HG03095 (cell line): Measurements from ENCODE around the gene PC.
A peak's percentile ranks its signal among the peaks of the same experiment; 100 is the strongest.

Source experiments
- ATAC-seq: cut with Tn5 transposase; IDR thresholded peaks from one replicate; pipeline ENCODE4 v1.9.1; 2021; ENCODE audit warnings: moderate library complexity; ENCODE audit not compliant: unreplicated experiment

PC gene

DNA sequence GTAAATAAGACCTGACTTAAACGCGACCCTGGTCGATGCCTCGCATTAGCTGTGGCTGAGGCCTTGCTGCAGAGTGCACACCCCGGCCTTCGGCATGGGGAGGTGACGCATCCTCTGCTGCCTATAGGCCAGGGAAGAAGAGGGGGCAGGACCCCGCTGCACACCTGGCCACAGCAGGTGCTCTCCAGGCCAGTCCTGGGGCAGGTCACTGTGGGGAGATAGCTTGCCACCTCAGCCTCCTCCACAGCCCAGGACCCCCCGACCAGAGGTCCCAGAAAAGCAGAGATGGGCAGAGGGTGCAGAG lies 88.7 kb downstream of the PC start:
- no peak for ATAC-seq

DNA sequence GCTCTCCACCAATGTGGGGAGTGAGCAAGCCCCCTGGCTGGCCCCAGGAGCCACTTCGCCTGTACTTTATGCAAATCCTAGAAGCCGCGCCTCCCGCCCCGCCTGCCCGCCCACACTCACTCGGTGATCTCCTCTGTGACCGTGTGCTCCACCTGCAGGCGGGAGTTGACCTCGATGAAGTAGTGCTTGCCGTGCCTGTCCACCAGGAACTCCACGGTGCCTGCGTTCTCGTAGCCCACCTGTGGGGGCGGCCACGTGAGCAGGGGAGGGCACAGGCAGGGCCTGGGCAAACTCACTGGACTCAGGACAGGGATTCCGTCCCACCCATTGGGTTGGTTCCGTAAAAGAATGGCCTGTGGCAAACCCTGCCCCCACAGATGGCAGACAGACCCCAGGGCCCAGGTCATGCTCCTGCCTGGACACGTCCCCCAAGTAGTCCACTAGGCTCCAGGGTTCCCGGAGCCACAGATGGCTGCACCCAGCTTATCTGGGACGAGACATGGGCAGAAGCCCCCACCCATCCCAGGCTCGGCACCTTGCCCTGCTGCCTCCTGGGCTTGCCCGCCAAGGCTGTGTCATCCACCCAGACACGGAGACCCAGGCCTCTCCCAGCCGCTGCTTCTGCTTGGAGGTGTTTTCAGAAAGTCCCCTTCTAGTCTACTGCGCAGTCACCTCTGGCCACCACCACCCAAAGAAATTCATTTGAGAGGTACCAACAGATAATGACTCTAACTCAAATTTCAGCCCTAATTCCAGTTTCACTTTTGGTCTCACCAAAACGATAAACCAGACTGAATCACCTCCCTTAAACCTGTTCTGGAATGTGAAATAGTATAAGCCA lies 89.2 kb downstream of the PC start:
- ATAC-seq: peak; percentile 86

DNA sequence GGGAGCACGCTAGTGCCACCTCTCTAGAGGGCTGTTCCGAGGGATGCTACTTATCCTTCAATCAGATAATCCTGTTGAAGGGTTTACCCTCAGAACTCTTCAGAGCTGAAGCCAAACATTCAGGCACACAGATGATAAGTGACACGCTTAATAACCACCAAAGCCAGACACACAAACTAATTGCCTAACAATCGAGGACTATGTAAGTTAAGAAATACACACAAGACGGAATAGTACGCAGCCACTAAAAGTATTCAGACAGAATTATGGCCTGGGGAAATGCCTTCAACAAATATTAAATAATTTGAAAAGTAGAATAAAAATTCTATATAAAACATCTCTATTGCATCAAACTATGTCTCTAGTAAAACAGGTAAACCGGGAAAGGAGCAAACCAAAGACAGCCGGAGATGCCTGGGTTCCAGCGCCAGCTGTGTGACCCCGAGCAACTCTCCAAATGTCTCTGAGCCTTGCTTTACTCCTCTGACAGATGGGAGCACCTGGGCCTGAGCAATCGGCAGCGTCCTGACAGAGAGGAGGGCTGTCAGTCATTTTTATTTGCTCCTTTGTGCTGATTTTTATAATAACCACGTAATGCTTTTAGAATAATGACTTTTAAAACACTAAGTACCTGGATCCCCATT lies 90.0 kb downstream of the PC start:
- peak; percentile 20 for ATAC-seq

DNA sequence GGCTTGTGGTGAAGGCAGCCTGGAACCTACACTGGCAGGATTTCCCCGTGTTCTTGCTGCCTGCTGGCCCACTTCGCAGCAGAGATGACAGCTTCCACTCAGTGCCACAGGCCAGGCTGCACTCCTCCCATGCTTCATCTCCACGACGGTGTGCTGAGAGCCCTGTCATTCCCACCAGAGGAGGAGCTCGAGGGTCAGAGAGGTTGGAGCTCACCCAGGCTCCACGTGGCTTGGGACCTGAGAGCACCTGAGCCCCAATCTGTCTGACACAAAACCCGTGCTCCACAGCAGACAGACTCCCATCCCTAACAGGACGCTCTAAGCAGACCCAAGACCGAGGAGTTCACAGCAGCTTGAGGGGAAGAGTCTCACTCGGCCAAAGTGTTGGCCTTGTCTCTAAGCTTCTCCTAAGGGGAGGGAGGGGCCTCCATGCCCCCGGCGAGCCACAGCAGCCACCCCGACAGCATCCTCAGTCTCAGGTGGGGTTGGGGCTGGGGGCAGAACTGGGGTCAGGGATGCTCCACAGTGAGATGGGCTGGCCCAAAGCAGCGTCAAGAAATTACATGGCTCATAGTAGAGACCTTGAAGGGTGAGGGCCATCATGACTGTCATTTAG lies 90.7 kb downstream of the PC start:
- ATAC-seq: no peak

DNA sequence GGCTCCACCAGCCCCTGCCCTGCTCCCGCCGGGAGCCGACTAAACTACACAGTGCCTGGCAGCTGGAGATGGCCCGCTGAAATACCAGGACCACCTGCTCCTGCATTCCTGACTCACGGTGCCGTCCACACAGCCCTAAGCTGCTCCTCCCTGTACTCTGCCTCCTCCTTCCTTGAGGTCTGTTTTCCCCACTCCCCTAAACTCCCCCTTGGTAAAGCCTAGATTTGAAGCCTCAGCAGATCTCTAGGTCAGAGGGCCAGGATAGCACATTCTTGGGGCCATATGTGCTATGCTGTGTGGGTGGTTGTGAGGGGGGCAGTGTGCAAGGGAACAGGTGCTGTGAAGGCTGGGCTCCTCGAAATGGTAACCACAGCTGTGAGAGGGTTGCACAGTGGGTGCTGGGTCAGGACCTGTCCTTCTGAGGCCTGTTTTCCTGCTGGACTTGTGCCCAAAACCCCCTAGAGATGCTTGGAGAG lies 91.6 kb downstream of the PC start:
- no peak for ATAC-seq

DNA sequence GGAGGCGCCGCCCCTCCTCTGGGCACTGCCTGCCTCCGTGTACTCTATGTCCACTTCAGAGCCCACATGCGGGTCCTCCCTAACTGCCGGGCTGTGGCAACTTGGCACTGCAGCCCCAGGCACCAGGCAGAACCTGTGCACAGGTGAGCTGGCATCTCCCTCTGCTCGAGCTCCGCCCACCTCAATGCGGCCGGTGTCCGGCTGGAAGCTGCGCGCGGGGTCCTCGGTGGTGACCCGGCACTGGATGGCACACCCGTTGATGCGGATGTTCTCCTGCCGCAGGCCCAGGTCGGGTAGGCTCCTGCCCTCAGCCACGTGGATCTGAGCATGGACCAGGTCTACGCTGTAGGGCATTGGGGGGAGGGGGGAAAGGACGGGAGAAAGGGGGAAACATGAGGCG lies 92.2 kb downstream of the PC start:
- ATAC-seq: no peak

DNA sequence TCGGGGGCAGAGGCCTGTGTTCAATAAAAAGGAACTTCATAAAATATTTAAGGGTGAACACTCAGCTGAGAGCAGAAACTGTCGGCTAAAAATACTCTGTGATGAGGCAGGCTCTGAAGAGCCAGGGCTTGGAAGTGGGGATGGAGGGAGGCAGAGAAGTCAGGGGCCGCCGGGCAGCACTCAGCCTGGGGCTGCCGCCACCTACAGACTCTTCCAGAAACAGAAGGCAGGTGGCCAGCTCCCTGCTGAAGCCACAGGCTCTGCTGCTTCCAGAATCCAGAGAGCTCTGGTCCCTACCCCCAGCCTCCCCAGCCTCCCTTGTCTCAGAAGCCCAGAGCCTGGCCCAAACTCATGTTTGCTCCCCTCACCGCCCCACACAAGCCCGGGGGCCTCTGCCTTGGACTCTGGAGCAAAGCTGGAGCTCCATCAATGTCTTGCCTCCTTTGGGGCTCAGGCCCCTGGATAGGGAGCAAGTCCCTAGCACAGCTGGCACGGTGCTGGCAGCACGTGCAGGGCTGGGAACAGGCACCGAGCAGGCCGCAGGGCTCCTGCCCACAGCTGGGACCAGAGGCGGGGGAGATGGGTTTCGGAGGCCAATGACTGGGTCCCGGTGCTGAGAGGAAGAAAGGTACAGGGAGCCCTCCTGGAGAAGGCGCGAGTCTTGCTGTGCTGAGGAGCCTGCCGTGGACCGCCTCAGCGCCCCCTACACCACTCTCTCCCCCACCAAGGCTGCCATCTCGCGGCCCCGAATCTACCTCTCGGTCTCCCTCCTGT lies 93.1 kb downstream of the PC start:
- no peak for ATAC-seq

DNA sequence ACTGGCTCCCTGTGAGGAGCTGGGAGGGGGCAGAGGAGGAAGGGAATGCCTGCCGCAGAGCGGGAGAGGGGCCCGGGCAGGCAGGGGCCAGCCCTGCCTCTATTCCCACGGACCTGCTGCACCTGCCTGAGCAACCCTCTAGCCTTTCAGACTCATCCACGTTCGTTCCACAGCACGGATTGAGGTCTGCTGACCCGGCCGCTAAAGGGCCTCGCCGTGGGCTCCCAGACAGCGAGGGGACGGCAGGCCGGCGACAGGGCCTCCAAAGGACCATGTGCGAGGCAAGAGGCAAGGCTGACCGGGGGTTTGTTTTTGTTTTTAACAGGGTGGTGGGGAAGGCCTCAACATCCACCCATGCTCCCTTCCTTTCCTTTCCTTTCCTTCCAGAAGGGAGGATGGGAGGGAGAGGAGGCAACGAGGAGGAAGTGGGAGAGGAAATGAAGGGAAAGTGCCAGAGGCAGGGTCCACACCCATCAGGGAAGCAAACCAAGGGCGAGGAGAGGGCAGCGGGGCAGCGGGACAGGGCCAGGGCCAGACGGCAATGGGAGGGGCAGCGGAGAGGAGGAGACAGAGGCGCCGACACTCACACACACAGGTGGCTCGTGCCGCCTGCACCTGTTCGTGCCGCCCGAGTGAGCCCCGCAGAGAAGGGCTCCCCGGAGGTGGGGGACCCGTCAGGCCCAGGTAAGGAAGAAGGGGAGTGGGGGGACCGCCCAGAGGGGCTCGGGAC lies 93.8 kb downstream of the PC start:
- no peak for ATAC-seq

DNA sequence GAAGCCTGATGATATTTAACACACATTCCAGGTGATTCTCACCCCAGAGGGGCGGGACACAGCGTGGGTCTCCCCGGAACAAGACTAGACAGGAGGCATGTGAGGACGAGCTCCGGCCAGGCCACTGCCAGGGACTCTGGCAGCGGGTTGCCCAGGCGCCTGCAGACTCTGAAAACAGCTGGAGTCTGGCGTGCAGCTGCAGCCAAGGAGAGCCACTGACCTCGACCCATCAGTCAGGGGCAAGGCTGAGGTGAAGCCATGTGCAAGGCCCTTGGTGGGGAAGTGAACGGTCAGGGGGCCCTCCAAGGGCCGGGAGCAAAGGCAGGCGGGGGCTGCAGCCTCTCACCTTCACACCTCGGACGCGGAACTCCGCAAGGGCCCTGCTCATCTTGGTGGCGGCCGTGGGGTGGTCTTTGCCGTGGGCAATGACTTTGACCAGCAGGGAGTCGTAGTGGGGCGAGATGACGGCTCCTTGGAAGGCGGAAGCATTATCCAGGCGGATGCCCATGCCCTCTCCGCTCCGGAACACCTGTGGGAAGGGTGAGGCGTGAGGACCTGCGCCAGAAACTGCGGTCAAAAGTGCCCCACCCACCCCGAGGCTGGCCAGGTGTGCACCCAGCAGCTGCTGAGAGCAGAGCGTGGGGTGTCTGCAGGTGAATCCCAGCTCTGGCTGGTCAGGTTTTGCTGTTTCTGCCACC lies 94.6 kb downstream of the PC start:
- no peak for ATAC-seq

DNA sequence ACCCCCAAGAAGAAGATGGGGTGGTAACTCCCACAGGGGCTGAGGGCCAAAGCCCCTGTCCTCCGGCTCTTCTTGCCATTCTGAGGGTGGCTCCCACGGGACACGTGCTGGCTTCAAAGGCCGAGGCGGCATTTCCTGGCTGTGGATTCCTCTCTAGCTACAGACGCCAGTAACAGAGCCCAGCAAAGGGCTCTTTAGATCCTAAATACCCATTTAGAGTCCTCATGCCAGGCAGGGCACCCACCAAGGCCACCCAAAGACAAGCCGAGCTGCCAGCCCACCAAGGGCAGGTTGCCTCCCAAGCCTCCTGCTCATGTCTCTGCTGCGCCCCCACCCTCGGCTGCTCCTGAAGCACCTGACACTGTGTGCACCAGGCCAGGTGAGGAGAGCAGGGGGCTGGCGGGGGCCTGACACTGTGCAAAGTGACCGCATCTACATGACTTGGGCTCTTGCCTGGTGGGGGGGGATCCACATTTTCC lies 95.6 kb downstream of the PC start:
- no peak for ATAC-seq

DNA sequence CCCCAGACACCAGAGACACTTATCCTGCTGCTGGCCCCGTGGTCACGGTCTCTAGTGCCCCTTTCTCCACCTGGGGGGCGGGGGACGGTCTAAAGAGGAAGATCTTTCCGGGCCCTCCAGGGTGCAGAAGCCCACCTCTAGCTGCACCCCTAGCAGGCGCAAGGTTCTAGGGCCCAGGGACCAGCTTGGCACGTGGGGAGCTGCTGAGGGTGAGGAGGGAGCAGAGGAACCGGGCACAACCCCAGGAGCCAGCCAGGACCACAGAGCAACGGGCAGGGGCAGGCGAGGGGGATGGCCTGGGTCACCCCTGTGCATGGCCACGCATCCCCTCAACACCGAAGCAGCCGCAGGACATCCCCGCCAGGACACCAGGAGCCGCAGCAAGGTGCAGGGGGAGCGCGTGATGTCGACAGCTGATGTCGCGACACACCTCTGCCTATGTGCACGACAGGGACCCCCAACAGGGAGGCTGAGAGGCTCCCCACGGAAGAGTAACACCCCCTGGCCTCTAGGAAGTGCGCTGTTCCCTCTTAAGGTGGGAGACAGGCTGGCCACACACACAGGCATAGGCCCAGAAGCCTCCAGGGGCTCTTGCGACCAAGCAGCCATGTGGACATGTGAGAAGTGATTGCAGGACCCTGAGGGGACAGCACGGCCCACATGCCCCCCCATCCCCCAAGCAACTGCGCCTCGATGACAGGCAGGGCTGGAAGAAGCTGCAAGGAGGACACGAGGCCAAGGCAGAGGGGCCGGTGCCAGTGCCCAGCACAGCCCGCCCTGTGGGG lies 96.2 kb downstream of the PC start:
- ATAC-seq: no peak

DNA sequence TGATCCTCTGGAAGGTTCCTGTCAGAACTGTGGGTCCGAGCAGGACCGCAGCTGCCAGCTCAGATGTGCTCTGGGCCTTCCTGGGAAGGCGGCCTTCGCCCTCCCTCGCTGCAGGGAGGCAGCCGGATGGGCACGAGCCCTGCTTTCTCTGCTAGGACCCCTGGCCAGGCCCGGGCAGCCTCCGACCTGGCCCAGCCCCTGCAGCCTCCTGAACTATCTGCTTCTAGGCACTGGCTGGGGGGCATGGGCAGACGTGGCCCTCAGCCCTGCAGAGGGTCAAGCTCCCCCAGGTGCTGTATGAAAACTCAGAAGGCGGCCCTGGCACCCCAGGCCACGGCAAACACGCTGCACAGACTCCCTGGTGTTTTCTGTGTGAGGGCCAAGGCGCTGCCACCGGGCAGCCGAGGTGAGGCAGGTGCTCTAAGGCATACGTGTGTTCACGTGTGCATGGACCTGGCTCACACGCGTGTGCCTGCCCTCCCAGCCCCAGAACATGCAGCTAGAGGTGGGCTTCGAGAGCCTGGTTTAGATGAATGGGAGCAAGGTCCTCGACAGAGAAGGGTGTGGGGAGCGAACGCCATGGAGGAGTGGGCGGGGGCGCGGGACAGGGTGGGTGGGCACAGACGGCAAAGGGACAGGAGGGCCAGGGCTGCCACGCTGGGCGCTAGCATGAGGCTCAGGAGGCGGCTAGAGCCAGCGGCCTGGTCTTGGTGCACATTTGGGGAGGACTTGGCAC lies 97.0 kb downstream of the PC start:
- no peak for ATAC-seq

DNA sequence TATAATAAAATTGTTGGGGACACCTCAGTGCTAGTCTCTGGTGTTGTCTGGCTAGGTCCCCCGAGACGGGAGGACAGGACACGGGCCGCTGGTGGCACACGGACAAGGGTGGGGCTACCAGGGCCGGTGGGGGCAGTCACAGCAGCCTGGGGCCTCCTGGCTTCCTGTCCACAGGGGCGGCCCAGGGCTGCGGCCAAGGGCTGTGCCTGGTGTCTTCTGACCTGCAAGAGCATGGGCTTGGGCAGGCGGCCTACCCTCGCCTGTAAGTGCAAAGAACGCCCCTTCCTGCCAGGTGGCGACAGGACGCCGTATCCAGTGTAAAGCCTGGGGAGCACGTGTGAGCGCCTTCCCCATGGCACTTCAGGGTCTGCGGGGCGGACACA lies 97.7 kb downstream of the PC start:
- no peak for ATAC-seq

DNA sequence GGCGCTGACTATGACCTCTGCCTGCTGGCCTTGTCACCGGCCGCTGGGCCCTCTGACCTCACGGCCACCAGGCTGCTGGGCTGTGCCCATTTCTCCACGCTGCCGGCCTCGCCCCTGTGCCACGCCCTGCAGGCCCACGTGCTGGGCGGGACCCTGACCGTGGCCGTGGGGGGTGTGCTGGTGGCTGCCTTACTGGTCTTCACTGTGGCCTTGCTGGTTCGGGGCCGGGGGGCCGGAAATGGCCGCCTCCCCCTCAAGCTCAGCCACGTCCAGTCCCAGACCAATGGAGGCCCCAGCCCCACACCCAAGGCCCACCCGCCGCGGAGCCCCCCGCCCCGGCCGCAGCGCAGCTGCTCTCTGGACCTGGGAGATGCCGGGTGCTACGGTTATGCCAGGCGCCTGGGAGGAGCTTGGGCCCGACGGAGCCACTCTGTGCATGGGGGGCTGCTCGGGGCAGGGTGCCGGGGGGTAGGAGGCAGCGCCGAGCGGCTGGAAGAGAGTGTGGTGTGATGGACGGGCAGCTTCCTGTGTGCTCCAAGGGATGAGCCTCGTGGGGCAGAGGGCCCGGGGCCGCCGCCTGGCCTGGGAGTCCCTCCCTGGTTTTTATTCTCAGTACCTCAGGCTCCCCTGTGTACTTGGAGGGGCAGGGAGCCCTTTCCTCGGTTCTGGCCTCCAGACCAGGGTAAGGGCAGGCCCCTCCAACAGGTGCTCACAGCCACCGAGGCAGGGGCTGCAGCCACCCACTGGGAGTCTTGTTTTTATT lies 98.3 kb downstream of the PC start:
- no peak for ATAC-seq

DNA sequence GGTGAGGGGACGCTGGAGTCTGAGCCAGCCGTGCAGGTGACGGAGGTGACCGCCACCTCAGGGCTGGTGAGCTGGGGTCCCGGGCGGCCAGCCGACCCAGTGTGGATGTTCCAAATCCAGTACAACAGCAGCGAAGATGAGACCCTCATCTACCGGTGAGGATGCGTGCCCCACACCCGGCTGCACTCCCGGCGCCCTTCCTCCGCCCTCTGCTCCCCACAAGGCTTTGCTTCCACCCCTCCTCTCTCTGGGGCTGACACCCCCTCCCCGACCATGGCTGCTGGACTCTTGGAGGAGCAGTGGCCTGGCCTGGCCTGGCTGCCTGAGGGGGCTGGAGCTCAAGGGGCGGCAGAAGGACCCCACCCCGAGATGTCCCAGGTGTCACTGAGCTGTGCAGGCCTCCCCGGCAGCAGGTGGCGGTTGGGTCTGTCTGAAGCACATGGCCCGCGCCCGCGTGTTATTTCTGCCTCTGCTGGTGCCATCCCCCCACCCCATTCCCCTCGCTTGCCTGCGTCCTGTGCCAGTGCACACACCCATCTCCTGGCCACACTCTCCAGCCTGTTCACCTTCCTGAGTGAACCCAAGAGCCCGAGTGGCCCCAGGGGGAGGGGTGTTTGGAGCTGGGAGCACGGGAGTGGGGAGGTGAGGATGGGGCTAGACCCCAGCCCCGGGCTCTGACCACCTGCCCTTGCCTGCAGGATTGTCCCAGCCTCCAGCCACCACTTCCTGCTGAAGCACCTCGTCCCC lies 99.1 kb downstream of the PC start:
- no peak for ATAC-seq

DNA sequence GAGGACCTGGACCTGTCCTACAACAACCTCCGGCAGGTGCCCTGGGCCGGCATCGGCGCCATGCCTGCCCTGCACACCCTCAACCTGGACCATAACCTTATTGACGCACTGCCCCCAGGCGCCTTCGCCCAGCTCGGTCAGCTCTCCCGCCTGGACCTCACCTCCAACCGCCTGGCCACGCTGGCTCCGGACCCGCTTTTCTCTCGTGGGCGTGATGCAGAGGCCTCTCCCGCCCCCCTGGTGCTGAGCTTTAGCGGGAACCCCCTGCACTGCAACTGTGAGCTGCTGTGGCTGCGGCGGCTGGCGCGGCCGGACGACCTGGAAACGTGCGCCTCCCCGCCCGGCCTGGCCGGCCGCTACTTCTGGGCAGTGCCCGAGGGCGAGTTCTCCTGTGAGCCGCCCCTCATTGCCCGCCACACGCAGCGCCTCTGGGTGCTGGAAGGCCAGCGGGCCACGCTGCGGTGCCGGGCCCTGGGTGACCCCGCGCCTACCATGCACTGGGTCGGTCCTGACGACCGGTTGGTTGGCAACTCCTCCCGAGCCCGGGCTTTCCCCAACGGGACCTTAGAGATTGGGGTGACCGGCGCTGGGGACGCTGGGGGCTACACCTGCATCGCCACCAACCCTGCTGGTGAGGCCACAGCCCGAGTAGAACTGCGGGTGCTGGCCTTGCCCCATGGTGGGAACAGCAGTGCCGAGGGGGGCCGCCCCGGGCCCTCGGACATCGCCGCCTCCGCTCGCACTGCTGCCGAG lies 99.8 kb downstream of the PC start:
- ATAC-seq: no peak

DNA sequence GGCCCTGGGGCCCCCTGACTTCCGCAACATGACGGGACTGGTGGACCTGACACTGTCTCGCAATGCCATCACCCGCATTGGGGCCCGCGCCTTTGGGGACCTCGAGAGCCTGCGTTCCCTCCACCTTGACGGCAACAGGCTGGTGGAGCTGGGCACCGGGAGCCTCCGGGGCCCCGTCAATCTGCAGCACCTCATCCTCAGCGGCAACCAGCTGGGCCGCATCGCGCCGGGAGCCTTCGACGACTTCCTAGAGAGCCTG lies 100.3 kb downstream of the PC start:
- no peak for ATAC-seq
